H1 (cell line): ENCODE results near the gene TAF15. TPM values are rescaled to one million over a fixed set of nuclear protein-coding genes. Genes with fewer than 3 reads are reported as not detected.

ENCODE experiments used
- CTCF ChIA-PET: fragments of 300-600 bp; sonication (Branson Sonifier 250); formaldehyde crosslinking; loops from one replicate; lab custom pipeline; 2021; ENCODE audit not compliant: partially characterized antibody; lab: Charles Lee
- POLR2A ChIA-PET: fragments of 300-600 bp; sonication (Branson Sonifier 250); formaldehyde crosslinking; loops from one replicate; lab custom pipeline; 2021; ENCODE audit warnings: inconsistent platforms; ENCODE audit not compliant: partially characterized antibody; lab: Charles Lee
- DNase-seq, 2 experiments: peaks; one replicate each; pipeline versions ENCODE4 v3.0.0 to v3.0.0-alpha.2; 2010 to 2022; ENCODE audit warnings: low spot score in 2 of 2, low read depth in 1 of 2, mixed read lengths in 1 of 2
- FAIRE-seq: peaks from 2 replicates; lab custom pipeline; 2011; peaks lifted over from hg19 to GRCh38; lab: Jason Lieb, UNC
- H2AFZ ChIP-seq: 2 replicates; pipeline ENCODE4 v1.8.1; 2012; ENCODE audit warnings: low read length, inconsistent platforms
- H2AK5ac ChIP-seq: 2 replicates; pipeline ENCODE4 v1.6.1; 2013; ENCODE audit warnings: low read depth, low read length
- H2BK120ac ChIP-seq: replicated peaks from 2 replicates; pipeline ENCODE3; 2013; ENCODE audit warnings: low read depth, low read length, inconsistent platforms
- H2BK12ac ChIP-seq: 2 replicates; pipeline ENCODE4 v1.6.1; 2013; ENCODE audit warnings: low read depth, low read length
- H2BK15ac ChIP-seq: 2 replicates; pipeline ENCODE4 v1.6.1; 2013; ENCODE audit warnings: low read length
- H2BK20ac ChIP-seq: 2 replicates; pipeline ENCODE4 v1.6.1; 2013; ENCODE audit warnings: low read length
- H2BK5ac ChIP-seq: 2 replicates; pipeline ENCODE4 v1.6.1; 2013; ENCODE audit warnings: low read depth, low read length
- H3K14ac ChIP-seq: 2 replicates; pipeline ENCODE4 v1.6.1; 2013; ENCODE audit warnings: inconsistent platforms; ENCODE audit not compliant: insufficient read length
- H3K18ac ChIP-seq: 2 replicates; pipeline ENCODE4 v1.6.1; 2013; ENCODE audit warnings: low read length; ENCODE audit errors: extremely low read depth
- H3K23ac ChIP-seq: 2 replicates; pipeline ENCODE4 v1.6.1; 2013; ENCODE audit warnings: inconsistent platforms; ENCODE audit not compliant: insufficient read length
- H3K23me2 ChIP-seq: 2 replicates; pipeline ENCODE4 v1.6.1; 2013; ENCODE audit warnings: low read depth, low read length
- H3K27ac ChIP-seq: 2 replicates; pipeline ENCODE4 v1.6.1; 2011; ENCODE audit warnings: low read depth, low read length, inconsistent platforms
- H3K27me3 ChIP-seq, 4 experiments: replicated peaks in 1 of 4; 1 replicate in 1 of 4; 2 replicates in 3 of 4; pipeline versions ENCODE4 v1.6.1 to v1.8.1; 2011 to 2013; ENCODE audit warnings: low read length in 3 of 4, mild to moderate bottlenecking in 3 of 4, inconsistent platforms in 2 of 4, mixed read lengths in 2 of 4, moderate library complexity in 1 of 4; ENCODE audit not compliant: control insufficient read depth in 3 of 4, insufficient read depth in 3 of 4; ENCODE audit errors: extremely low read depth in 1 of 4
- H3K36me3 ChIP-seq, 4 experiments: 2 replicates each; pipeline versions ENCODE4 v1.6.1 to v1.8.1; 2011 to 2013; ENCODE audit warnings: mild to moderate bottlenecking in 4 of 4, low read length in 3 of 4, moderate library complexity in 2 of 4, control low read depth in 1 of 4, inconsistent platforms in 1 of 4; ENCODE audit not compliant: insufficient read depth in 4 of 4, control insufficient read depth in 2 of 4
- H3K4ac ChIP-seq: replicated peaks from 2 replicates; pipeline ENCODE3; 2013; ENCODE audit warnings: low read length, low read depth, mixed read lengths, inconsistent platforms; ENCODE audit not compliant: insufficient read length
- H3K4me1 ChIP-seq, 4 experiments: replicated peaks in 1 of 4; 1 replicate in 1 of 4; 2 replicates in 3 of 4; pipeline versions ENCODE4 v1.6.1 to v1.8.1; 2011 to 2013; ENCODE audit warnings: low read length in 3 of 4, inconsistent platforms in 2 of 4, mixed read lengths in 1 of 4; ENCODE audit not compliant: insufficient read depth in 4 of 4, control insufficient read depth in 3 of 4
- H3K4me2 ChIP-seq, 2 experiments: 2 replicates each; pipeline versions ENCODE4 v1.6.1 to v1.8.1; 2011 to 2013; ENCODE audit warnings: low read depth in 2 of 2, low read length in 2 of 2, control low read depth in 1 of 2, inconsistent platforms in 1 of 2, mild to moderate bottlenecking in 1 of 2; ENCODE audit not compliant: insufficient read depth in 1 of 2
- H3K4me3 ChIP-seq, 4 experiments: fragments of 200-600, 300-600 bp in 1 of 4; sonication (generic), shearing (Covaris generic), sonication (Bioruptor Twin) in 1 of 4; 2 replicates each; pipeline versions ENCODE4 v1.5.1 to v1.8.1; 2011 to 2016; ENCODE audit warnings: low read length in 4 of 4, low read depth in 3 of 4, control low read depth in 2 of 4, inconsistent platforms in 2 of 4, mild to moderate bottlenecking in 2 of 4, mixed read lengths in 1 of 4, moderate library complexity in 1 of 4; ENCODE audit not compliant: insufficient read depth in 2 of 4; ENCODE audit errors: extremely low read depth in 1 of 4
- H3K56ac ChIP-seq: replicated peaks from 2 replicates; pipeline ENCODE3; 2013; ENCODE audit warnings: low read depth, mild to moderate bottlenecking, mixed read lengths, low read length, inconsistent platforms; ENCODE audit not compliant: insufficient read length
- H3K79me1 ChIP-seq: 2 replicates; pipeline ENCODE4 v1.6.1; 2013; ENCODE audit warnings: low read depth, low read length, control low read depth
- H3K79me2 ChIP-seq, 2 experiments: 2 replicates each; pipeline versions ENCODE4 v1.6.1 to v1.8.1; 2012 to 2013; ENCODE audit warnings: low read length in 2 of 2, mild to moderate bottlenecking in 2 of 2, inconsistent platforms in 1 of 2; ENCODE audit not compliant: insufficient read depth in 2 of 2, control insufficient read depth in 1 of 2
- H3K9ac ChIP-seq, 4 experiments: replicated peaks in 1 of 4; 1 replicate in 1 of 4; 2 replicates in 3 of 4; pipeline versions ENCODE4 v1.6.1 to v1.8.1; 2011 to 2013; ENCODE audit warnings: low read depth in 3 of 4, low read length in 3 of 4, control low read depth in 2 of 4, mild to moderate bottlenecking in 2 of 4, moderate library complexity in 2 of 4, inconsistent platforms in 1 of 4; ENCODE audit errors: extremely low read depth in 1 of 4
- H3K9me3 ChIP-seq, 2 experiments: 2 replicates each; pipeline versions ENCODE4 v1.6.1 to v1.8.1; 2012 to 2013; ENCODE audit warnings: mild to moderate bottlenecking in 2 of 2, moderate library complexity in 2 of 2, control low read depth in 1 of 2, inconsistent platforms in 1 of 2, low read depth in 1 of 2, low read length in 1 of 2, mixed read lengths in 1 of 2; ENCODE audit not compliant: insufficient read depth in 2 of 2
- H4K20me1 ChIP-seq, 2 experiments: replicated peaks in 1 of 2; 2 replicates each; pipeline versions ENCODE3 to v1.8.1; 2011 to 2013; ENCODE audit warnings: inconsistent platforms in 2 of 2, low read length in 2 of 2, mild to moderate bottlenecking in 1 of 2; ENCODE audit not compliant: insufficient read depth in 2 of 2, control insufficient read depth in 1 of 2
- H4K5ac ChIP-seq: 2 replicates; pipeline ENCODE4 v1.6.1; 2013; ENCODE audit warnings: low read length, low read depth, mixed read lengths, inconsistent platforms; ENCODE audit not compliant: insufficient read length
- H4K8ac ChIP-seq: 2 replicates; pipeline ENCODE4 v1.8.0; 2013; ENCODE audit warnings: mild to moderate bottlenecking, moderate library complexity, low read length, inconsistent platforms; ENCODE audit not compliant: insufficient read depth; ENCODE audit errors: extremely low read depth
- H4K91ac ChIP-seq: replicated peaks from 2 replicates; pipeline ENCODE3; 2013; ENCODE audit warnings: low read length, mixed read lengths, inconsistent platforms; ENCODE audit not compliant: insufficient read length
- SP2 ChIP-seq: IDR thresholded peaks from 2 replicates; pipeline ENCODE4 v1.6.1; 2012; ENCODE audit warnings: mild to moderate bottlenecking, low read length, inconsistent platforms
- WGBS, 2 experiments: shearing (Covaris generic) in 1 of 2; methylation state at CpG; one replicate each; pipeline versions ENCODE4 v1.1.6 to v1.1.7; 2013 to 2015; ENCODE audit warnings: low lambda C conversion rate in 2 of 2, mixed read lengths in 2 of 2, inconsistent platforms in 1 of 2, low coverage in 1 of 2, missing lambda C conversion rate in 1 of 2; ENCODE audit not compliant: insufficient replicate concordance in 2 of 2, insufficient coverage in 1 of 2, insufficient read length in 1 of 2; ENCODE audit errors: extremely low coverage in 1 of 2, missing lambda C conversion rate in 1 of 2; 5-methylcytosine and 5-hydroxymethylcytosine counted together
- polyA plus RNA-seq, 7 experiments: library from polyadenylated mRNA; depleted of rRNA in 3 of 7; stranded (reverse) in 5 of 7; unstranded in 2 of 7; fragments of >200 nt in 5 of 7; fragments of 200-250 nt in 2 of 7; gene quantifications; 1 replicate in 5 of 7; 2 replicates in 1 of 7; 4 replicates in 1 of 7; pipeline versions ENCODE4 v1.2.1 to v1.2.3, GENCODE V29; 2011 to 2013; ENCODE audit warnings: missing spikeins in 2 of 7, mixed read lengths in 2 of 7
- total RNA-seq: library from RNA; stranded (reverse); fragmentation: NEBNext Ultra II Directional; extraction: Animal tissue kit (Norgen Biotek cat#: 25700); gene quantifications from 2 replicates; pipeline ENCODE4 v1.2.1, GENCODE V29; 2021
- TF ChIP-seq, protein P1 (sequence below), 3 experiments: IDR thresholded peaks; 1 replicate in 2 of 3; 2 replicates in 1 of 3; pipeline versions ENCODE4 v1.5.1 to v1.6.1; 2011; ENCODE audit warnings: low read length in 3 of 3, mild to moderate bottlenecking in 3 of 3, inconsistent platforms in 2 of 3, low read depth in 1 of 3, moderate library complexity in 1 of 3; ENCODE audit not compliant: insufficient read depth in 1 of 3; ENCODE audit errors: control extremely low read depth in 1 of 3

The TAF15 gene
- total and polyA plus RNA-seq, 2 of the 8 experiments (the other 6 are each of a cell fraction or from before 2014, with no cell fraction given), result 80.1 to 338 TPM

DNA sequence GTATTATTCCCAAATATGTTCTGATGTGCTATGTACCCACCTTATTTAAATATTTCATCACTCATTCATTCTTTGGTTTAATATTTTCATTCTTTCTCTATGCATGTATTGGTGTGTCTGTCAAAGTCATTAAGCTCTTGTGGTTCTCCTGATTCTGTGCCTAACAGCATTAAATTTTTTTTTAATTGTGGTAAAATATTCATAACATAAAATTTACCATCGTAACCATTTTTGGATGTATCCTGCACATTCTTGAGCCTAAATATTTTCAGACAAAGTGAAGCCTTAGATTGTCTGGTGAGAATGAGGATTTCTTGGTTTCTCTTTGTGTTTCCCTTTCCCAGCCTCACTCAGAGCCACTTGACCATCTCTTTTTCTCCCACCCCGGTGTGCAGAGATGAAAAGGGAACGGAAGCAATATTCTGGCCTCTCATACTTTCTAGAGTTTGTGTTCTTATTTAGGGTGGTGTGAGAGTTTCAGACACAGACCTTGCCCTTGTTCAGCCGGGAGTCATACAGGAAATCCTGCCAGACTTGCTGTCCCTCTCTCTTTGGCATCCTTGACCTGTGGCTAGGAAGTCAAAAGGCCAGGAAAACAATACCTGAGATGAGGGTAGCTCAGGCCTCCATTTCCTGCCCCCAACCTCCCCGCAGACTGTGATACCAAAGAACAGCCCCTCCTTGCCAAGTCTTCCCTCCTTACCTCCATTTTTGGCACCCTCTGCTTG, 66.0 kb downstream of the TAF15 start:
- Histone ChIP-seq H3K9ac (no peak overlapping the region), H3K4me3 (no peak overlapping the region), H3K23me2 (no peaks in the 10 kb centered on the region), H4K20me1 (no peaks in the 10 kb centered on the region), H3K14ac (no peak overlapping the region), H2BK5ac (no peak overlapping the region), H2BK12ac (no peak overlapping the region), H3K9me3 (no peaks in the 10 kb centered on the region), H3K23ac (no peak overlapping the region), H4K91ac (no peak overlapping the region), H3K4me1 (no peaks in the 10 kb centered on the region; a peak in 1 of 7 replicates), H3K36me3 (no peaks in the 10 kb centered on the region), H2AFZ (peak overlapping the region; percentile 31; the same call in 1 of the 2 replicates), H3K4ac (no peak overlapping the region), H3K79me1 (no peaks in the 10 kb centered on the region), H3K56ac (no peak overlapping the region), H3K79me2 (no peaks in the 10 kb centered on the region), H3K18ac (no peak overlapping the region), H2BK15ac (no peak overlapping the region), H2BK120ac (no peak overlapping the region), H3K27ac (no peak overlapping the region), H3K27me3 (no peaks in the 10 kb centered on the region), H4K8ac (no peak overlapping the region), H4K5ac (no peak overlapping the region), H3K4me2 (no peak overlapping the region), H2BK20ac (no peak overlapping the region), H2AK5ac (no peak overlapping the region)
- FAIRE-seq, result no peak
- DNase-seq, result no peak
- WGBS, 2 experiments, result 80% methylated on average over 5 of the region's 5 CpGs; no CpG with 5 or more reads in 1 of the 2 experiments
- ChIA-PET CTCF (interaction anchor here (1.0 to 1.7 kb wide), 2 partner anchors 14 to 144 kb away, joined by 3 to 5 read pairs; no protein-coding TSS in a partner anchor), POLR2A (interaction anchor here (0.8 kb wide), 1 partner anchor 17 kb away, joined by 4 read pairs; no protein-coding TSS in a partner anchor)
- TF ChIP-seq SP2, result no peak
- TF ChIP-seq, protein P1, sequence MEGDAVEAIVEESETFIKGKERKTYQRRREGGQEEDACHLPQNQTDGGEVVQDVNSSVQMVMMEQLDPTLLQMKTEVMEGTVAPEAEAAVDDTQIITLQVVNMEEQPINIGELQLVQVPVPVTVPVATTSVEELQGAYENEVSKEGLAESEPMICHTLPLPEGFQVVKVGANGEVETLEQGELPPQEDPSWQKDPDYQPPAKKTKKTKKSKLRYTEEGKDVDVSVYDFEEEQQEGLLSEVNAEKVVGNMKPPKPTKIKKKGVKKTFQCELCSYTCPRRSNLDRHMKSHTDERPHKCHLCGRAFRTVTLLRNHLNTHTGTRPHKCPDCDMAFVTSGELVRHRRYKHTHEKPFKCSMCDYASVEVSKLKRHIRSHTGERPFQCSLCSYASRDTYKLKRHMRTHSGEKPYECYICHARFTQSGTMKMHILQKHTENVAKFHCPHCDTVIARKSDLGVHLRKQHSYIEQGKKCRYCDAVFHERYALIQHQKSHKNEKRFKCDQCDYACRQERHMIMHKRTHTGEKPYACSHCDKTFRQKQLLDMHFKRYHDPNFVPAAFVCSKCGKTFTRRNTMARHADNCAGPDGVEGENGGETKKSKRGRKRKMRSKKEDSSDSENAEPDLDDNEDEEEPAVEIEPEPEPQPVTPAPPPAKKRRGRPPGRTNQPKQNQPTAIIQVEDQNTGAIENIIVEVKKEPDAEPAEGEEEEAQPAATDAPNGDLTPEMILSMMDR (IDR thresholded peaks at IDR 0.05; ENCODE audit: control extremely low read depth in 1 of 3, insufficient read depth in 1 of 3, low read depth in 1 of 3, low read length in 3 of 3), result no peak
